Measurements from ENCODE around the gene KDELR3.

- TF ChIP-seq CTCF (optimal IDR thresholded peaks at IDR 0.05 in 1 of 3, IDR thresholded peaks at IDR 0.05 in 1 of 3, conservative IDR thresholded peaks at IDR 0.05 in 1 of 3; ENCODE audit: extremely low read depth in 1 of 3, insufficient read depth in 2 of 3, low read length in 3 of 3) (no peak), EZH2 (IDR thresholded peaks at IDR 0.05; ENCODE audit: low read length) (no peak)
Observed at GRCh38 chr22:38423512-38424503, 44.1 kb upstream of the KDELR3 start.

Data from keratinocyte (primary cell).